Loucy (cell line): Measurements from ENCODE around the gene TARBP2.

Source experiments
- H2AFZ ChIP-seq: fragments of 200-600 bp; sonication (generic); 2 replicates; pipeline ENCODE4 v1.6.0; 2016; ENCODE audit warnings: antibody characterized with exemption, mild to moderate bottlenecking, low read length, moderate library complexity
- H3F3A ChIP-seq: fragments of 200-600 bp; 2 replicates; pipeline ENCODE4 v1.6.0; 2016; ENCODE audit warnings: antibody characterized with exemption, low read depth, mild to moderate bottlenecking
- H3K27me3 ChIP-seq: fragments of 200-600 bp; sonication (generic); 2 replicates; pipeline ENCODE4 v1.6.1; 2014; ENCODE audit warnings: low read length, mild to moderate bottlenecking; ENCODE audit not compliant: insufficient read depth, poor library complexity, severe bottlenecking
- H3K36me3 ChIP-seq: fragments of 200-600 bp; sonication (generic); 2 replicates; pipeline ENCODE4 v1.6.1; 2016; ENCODE audit warnings: low read length; ENCODE audit not compliant: insufficient read depth
- H3K4me1 ChIP-seq: fragments of 200-600 bp; sonication (generic); 2 replicates; pipeline ENCODE4 v1.5.1; 2014; ENCODE audit warnings: low read length, mild to moderate bottlenecking; ENCODE audit not compliant: insufficient read depth, poor library complexity, severe bottlenecking
- H3K4me2 ChIP-seq: fragments of 200-600 bp; sonication (generic); 2 replicates; pipeline ENCODE4 v1.6.0; 2014; ENCODE audit warnings: antibody characterized with exemption, low read length, low read depth, mild to moderate bottlenecking; ENCODE audit not compliant: poor library complexity, severe bottlenecking
- H3K4me3 ChIP-seq: fragments of 200-600 bp; sonication (generic); 2 replicates; pipeline ENCODE4 v1.5.1; 2014; ENCODE audit warnings: low read length, mild to moderate bottlenecking, mixed read lengths; ENCODE audit not compliant: poor library complexity, severe bottlenecking
- H3K79me2 ChIP-seq: fragments of 200-600 bp; sonication (generic); 2 replicates; pipeline ENCODE4 v1.6.1; 2014; ENCODE audit warnings: low read length; ENCODE audit not compliant: insufficient read depth
- H3K9ac ChIP-seq: fragments of 200-600 bp; sonication (generic); 2 replicates; pipeline ENCODE4 v1.6.0; 2014; ENCODE audit warnings: mild to moderate bottlenecking, low read depth, low read length, moderate library complexity; ENCODE audit not compliant: poor library complexity, severe bottlenecking
- H3K9me2 ChIP-seq: fragments of 200-600 bp; sonication (generic); replicated peaks from 2 replicates; pipeline ENCODE4 v1.6.1; 2016; ENCODE audit warnings: low read depth, low read length, mixed read lengths
- H3K9me3 ChIP-seq: fragments of 200-600 bp; sonication (generic); 2 replicates; pipeline ENCODE4 v1.6.1; 2014; ENCODE audit warnings: mild to moderate bottlenecking, antibody characterized with exemption, low read length, low read depth; ENCODE audit not compliant: insufficient read depth
- H4K20me1 ChIP-seq: fragments of 200-600 bp; sonication (generic); 2 replicates; pipeline ENCODE4 v1.6.0; 2014; ENCODE audit warnings: antibody characterized with exemption, low read length, mild to moderate bottlenecking; ENCODE audit not compliant: insufficient read depth, poor library complexity, severe bottlenecking
- CTCF ChIP-seq: fragments of 200-600 bp; sonication (generic); conservative IDR thresholded peaks from 2 replicates; pipeline ENCODE4 v1.5.1; 2014; ENCODE audit warnings: mild to moderate bottlenecking, antibody characterized with exemption, low read length
- EZH2phosphoT487 ChIP-seq: fragments of 200-600 bp; IDR thresholded peaks from 2 replicates; pipeline ENCODE4 v1.6.1; 2018; ENCODE audit warnings: antibody characterized with exemption, mild to moderate bottlenecking, moderate library complexity, borderline replicate concordance

Gene TARBP2

GRCh38 chr12:53486736-53487487 lies 14.2 kb upstream of the TARBP2 start:
- Histone ChIP-seq H3K79me2 (no peaks in the 10 kb centered on the region), H3K9me2 (no peaks in the 10 kb centered on the region), H3F3A (no peaks in the 10 kb centered on the region), H3K27me3 (no peaks in the 10 kb centered on the region), H3K4me3 (no peak overlapping the region), H3K4me1 (no peaks in the 10 kb centered on the region), H4K20me1 (peaks cover 18% of the 10 kb centered on the region), H3K9me3 (no peaks in the 10 kb centered on the region), H3K36me3 (peaks cover 59% of the 10 kb centered on the region; the same call in 1 of the 2 replicates), H2AFZ (no peak overlapping the region), H3K4me2 (no peak overlapping the region), H3K9ac (no peak overlapping the region)
- TF ChIP-seq CTCF (no peak), EZH2phosphoT487 (no peak)

- Histone ChIP-seq H2AFZ (no peak overlapping the region), H3F3A (no peaks in the 10 kb centered on the region), H3K4me1 (peaks cover 13% of the 10 kb centered on the region), H3K9me2 (no peaks in the 10 kb centered on the region), H3K9ac (no peak overlapping the region), H3K4me2 (no peak overlapping the region), H3K9me3 (no peaks in the 10 kb centered on the region), H3K4me3 (no peak overlapping the region), H3K79me2 (no peaks in the 10 kb centered on the region), H4K20me1 (peaks cover 5% of the 10 kb centered on the region), H3K27me3 (no peaks in the 10 kb centered on the region), H3K36me3 (peaks cover 36% of the 10 kb centered on the region; the same call in 1 of the 2 replicates)
- no peak for TF ChIP-seq CTCF
- no peak for TF ChIP-seq EZH2phosphoT487
These were observed 11.7 kb upstream of the TARBP2 start for GRCh38 chr12:53489242-53489864.

GRCh38 chr12:53492188-53492587 lies 8.9 kb upstream of the TARBP2 start:
- Histone ChIP-seq H3K4me2 (no peak overlapping the region), H3K9ac (no peak overlapping the region), H4K20me1 (no peaks in the 10 kb centered on the region), H3K79me2 (no peaks in the 10 kb centered on the region), H3K4me3 (no peak overlapping the region), H3K36me3 (peaks cover 10% of the 10 kb centered on the region; the same call in 1 of the 2 replicates), H3K9me3 (no peaks in the 10 kb centered on the region), H2AFZ (no peak overlapping the region), H3K4me1 (peaks cover 20% of the 10 kb centered on the region), H3K27me3 (no peaks in the 10 kb centered on the region), H3K9me2 (no peaks in the 10 kb centered on the region), H3F3A (no peaks in the 10 kb centered on the region)
- no peak for TF ChIP-seq EZH2phosphoT487
- no peak for TF ChIP-seq CTCF
